Brain microvascular endothelial cell (primary cell): ENCODE data around the gene RAB8A.

ENCODE experiments used
- DNase-seq: peaks from one replicate; pipeline ENCODE4 v3.0.0-alpha.2; 2020
- H3K27ac ChIP-seq: fragments of 250-450 bp; sonication (Bioruptor Pico); 2 replicates; pipeline ENCODE4 v1.5.1; 2020; ENCODE audit warnings: mild to moderate bottlenecking, moderate library complexity
- H3K27me3 ChIP-seq: fragments of 250-450 bp; sonication (Bioruptor Pico); replicated peaks from 2 replicates; pipeline ENCODE4 v1.5.1; 2020; ENCODE audit warnings: mild to moderate bottlenecking
- H3K36me3 ChIP-seq: fragments of 250-450 bp; sonication (Bioruptor Pico); replicated peaks from 2 replicates; pipeline ENCODE4 v1.5.1; 2020; ENCODE audit warnings: mild to moderate bottlenecking
- H3K4me3 ChIP-seq: 2 replicates; pipeline ENCODE4 v1.5.1; 2011; ENCODE audit warnings: low read depth, mild to moderate bottlenecking, control low read depth, low read length, moderate library complexity
- in situ Hi-C: cut with HindIII; loops from 2 replicates; pipeline ENCODE4 v1.10.0; 2017; ENCODE audit warnings: low sequenced_read_pairs, low pct_ligation_motif_present
- TF ChIP-seq, protein P1 (sequence below): IDR thresholded peaks from 2 replicates; pipeline ENCODE4 v1.5.1; 2011; ENCODE audit warnings: low read depth, mild to moderate bottlenecking, moderate library complexity, low read length, control low read depth, inconsistent platforms; ENCODE audit errors: missing control alignments

RAB8A gene

DNA sequence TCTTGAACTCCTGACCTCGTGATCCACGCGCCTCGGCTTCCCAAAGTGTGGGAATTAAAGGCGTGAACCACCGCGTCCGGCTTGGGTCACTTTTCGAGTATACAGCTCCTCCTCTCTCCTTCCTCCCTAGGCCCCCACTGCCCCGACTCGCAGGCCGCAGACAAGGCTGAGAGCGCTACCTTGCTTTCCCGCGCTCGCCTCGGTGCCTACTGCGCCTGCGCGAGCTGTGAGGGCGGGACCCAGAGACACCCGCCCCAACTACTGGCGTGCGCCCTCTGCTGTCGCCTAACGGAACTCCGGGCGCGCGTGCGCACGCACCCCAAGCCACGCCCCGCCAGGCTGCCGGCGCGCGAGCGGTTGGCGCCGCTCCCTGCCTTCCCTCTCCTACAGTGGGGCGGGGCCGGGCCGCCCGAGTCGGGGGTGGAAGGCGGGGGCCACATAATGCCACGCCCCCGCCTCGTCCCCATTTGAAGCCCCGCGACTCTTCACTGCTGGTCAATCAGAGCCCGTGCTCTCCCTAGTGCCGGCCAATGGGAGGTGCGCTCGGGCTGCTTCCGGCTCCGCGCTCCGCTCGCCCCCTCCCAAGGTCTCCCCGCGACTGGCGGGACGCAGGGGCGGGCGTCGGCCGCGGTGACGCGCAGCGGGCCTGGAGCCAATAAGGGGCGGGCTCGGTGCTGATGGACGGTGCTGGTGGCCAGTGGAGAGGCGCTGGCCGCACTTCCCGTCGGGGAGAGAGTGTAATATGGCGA lies at the start of gene RAB8A:
TSS of gene RAB8A (plus strand) at position 730 of the 749 bp plus-strand sequence. CDS start at position 743, 13 bp downstream.
- in situ Hi-C loops: no loop called here
- DNase-seq: peak; percentile 98
- Histone ChIP-seq H3K36me3 (no peaks in the 10 kb centered on the region), H3K27ac (peak within 1 kb of the TSS; percentile 51), H3K4me3 (peak within 1 kb of the TSS; percentile 95), H3K27me3 (no peaks in the 10 kb centered on the region)
- TF ChIP-seq, protein P1, sequence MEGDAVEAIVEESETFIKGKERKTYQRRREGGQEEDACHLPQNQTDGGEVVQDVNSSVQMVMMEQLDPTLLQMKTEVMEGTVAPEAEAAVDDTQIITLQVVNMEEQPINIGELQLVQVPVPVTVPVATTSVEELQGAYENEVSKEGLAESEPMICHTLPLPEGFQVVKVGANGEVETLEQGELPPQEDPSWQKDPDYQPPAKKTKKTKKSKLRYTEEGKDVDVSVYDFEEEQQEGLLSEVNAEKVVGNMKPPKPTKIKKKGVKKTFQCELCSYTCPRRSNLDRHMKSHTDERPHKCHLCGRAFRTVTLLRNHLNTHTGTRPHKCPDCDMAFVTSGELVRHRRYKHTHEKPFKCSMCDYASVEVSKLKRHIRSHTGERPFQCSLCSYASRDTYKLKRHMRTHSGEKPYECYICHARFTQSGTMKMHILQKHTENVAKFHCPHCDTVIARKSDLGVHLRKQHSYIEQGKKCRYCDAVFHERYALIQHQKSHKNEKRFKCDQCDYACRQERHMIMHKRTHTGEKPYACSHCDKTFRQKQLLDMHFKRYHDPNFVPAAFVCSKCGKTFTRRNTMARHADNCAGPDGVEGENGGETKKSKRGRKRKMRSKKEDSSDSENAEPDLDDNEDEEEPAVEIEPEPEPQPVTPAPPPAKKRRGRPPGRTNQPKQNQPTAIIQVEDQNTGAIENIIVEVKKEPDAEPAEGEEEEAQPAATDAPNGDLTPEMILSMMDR: peak; percentile 75

DNA sequence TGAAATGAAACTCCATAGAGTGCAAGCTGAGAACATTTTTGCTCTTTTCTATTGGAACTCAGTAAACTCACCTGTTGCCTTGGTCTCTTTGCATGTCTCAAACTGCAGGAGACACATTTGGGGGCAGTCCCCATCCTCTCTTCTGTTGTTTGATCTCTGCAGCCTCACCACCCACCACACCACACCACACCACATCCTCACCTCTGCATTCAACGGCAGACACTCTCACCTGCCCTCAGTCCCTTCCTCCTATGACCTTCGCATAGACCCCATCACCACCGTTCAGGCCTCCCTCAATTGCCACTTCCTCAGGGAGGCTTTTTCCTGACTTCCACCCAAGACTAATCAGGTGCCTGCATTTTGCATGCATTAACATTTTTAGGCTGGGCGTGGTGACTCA lies 49.7 kb upstream of the RAB8A start:
- no peaks in the 10 kb centered on the region for H3K36me3 ChIP-seq
- H3K27me3 ChIP-seq: no peaks in the 10 kb centered on the region
- in situ Hi-C loops: no loop called here
- H3K27ac ChIP-seq: no peak overlapping the region
- TF ChIP-seq, protein P1: no peak
- no peak for DNase-seq
- no peak overlapping the region for H3K4me3 ChIP-seq

DNA sequence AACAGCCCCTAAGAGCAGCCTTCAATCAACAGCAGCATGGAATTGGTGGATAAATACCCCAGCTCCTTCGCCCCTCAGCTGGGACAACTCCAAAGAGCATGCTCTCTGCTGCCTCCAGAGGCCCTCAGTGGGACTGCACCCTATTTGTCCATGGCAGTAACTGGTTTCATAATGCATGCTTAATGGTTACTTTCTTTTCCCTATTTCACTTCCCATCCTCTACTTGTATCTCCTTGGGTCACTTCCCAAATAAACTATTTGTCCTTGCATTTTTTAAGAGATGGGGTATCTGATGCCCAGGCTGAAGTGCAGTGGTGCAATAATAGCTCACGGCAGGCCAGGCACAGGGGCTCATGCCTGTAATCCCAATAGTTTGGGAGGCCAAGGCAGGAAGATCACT lies 48.9 kb upstream of the RAB8A start:
- Histone ChIP-seq H3K27me3 (no peaks in the 10 kb centered on the region), H3K27ac (no peak overlapping the region), H3K36me3 (no peaks in the 10 kb centered on the region), H3K4me3 (no peak overlapping the region)
- DNase-seq: no peak
- TF ChIP-seq, protein P1: peak; percentile 98
- in situ Hi-C loops: no loop called here

DNA sequence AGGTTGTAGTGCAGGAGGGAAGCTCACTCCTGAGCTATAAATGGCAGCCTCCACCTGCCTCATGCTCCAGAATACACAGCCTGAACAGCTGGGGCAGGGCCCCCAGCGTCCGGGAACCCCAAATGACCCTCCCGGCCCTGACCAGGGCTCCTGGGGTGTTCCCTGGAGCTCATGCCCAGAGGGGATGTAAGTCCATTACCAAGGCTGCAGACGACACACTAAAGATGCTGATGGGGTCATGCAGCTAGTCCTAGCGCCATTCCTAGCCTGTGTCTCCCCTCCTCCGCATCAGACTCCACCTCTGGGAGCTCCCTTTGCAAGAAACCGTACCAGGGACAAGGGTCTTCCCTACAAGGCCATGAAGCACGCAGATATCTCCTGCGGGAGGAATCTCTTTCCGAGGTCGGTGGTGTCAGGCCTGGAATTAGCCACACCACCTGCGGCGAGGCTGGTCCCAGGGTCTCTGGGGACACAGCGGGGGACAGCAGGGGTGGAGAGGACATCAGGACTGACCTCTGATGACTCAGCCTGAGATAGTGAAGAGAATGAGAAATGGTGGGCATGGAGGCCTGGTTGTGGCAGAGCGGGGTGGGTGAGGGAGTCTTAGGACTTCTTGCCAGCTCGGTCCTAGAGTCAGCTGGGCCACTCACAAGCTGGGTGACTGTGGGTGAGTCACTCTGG lies 47.3 kb upstream of the RAB8A start:
- Histone ChIP-seq H3K27ac (peak overlapping the region; percentile 89), H3K27me3 (no peaks in the 10 kb centered on the region), H3K36me3 (no peaks in the 10 kb centered on the region), H3K4me3 (no peak overlapping the region)
- TF ChIP-seq, protein P1: no peak
- no peak for DNase-seq
- in situ Hi-C loops: no loop called here

DNA sequence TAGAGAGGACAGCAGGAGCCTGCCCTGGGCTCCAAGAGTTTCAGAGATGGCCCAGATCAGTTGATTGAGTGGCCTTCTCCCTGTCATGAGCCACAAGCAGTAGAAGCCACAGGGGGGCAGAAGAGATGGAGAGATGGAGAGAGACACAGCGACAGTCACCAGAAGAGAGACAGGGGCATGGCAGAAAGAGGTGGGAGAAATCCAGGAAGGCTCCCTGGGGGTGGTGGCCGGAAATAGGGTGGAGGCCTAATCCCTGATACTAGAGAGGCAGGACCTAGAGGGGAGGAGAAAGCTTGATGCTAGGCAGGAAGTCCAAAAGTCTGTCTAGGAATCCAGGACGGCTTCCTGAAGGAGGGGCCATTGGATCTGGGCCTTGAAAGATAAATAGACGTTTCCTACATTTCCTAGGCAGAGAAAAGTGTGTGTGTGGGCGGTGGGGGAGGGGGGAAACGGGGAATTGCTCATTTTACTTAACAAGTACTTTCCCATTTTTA lies 45.0 kb upstream of the RAB8A start:
- Histone ChIP-seq H3K36me3 (no peaks in the 10 kb centered on the region), H3K27ac (peak overlapping the region; percentile 89), H3K4me3 (no peak overlapping the region), H3K27me3 (no peaks in the 10 kb centered on the region)
- in situ Hi-C loops: no loop called here
- DNase-seq: peak; percentile 76
- TF ChIP-seq, protein P1: peak; percentile 51
